GM12891 (cell line): ENCODE results near the gene HOXA11.

Experiments
- DNase-seq: peaks from one replicate; pipeline ENCODE4 v3.0.0; 2011; ENCODE audit warnings: low spot score; ENCODE audit not compliant: insufficient read length
- FAIRE-seq: peaks from 2 replicates; lab custom pipeline; 2011; peaks lifted over from hg19 to GRCh38; lab: Jason Lieb, UNC
- PAX5 ChIP-seq: IDR thresholded peaks from 2 replicates; pipeline ENCODE4 v1.6.1; 2011; ENCODE audit warnings: low read length, moderate library complexity, mild to moderate bottlenecking; ENCODE audit not compliant: insufficient read depth, severe bottlenecking
- POLR2A ChIP-seq: IDR thresholded peaks from 2 replicates; pipeline ENCODE4 v1.6.1; 2011; ENCODE audit warnings: low read depth, low read length, control low read depth
- POLR2AphosphoS5 ChIP-seq: IDR thresholded peaks from 2 replicates; pipeline ENCODE4 v1.6.1; 2011; ENCODE audit warnings: low read depth, low read length, control low read depth
- POU2F2 ChIP-seq: IDR thresholded peaks from 2 replicates; pipeline ENCODE4 v1.6.1; 2011; ENCODE audit warnings: low read depth, mild to moderate bottlenecking, control low read depth, low read length, moderate library complexity
- SPI1 ChIP-seq: IDR thresholded peaks from 2 replicates; pipeline ENCODE4 v1.6.1; 2011; ENCODE audit warnings: low read depth, low read length, control low read depth
- TAF1 ChIP-seq: IDR thresholded peaks from 2 replicates; pipeline ENCODE4 v1.6.1; 2011; ENCODE audit warnings: low read depth, low read length, control low read depth

Gene HOXA11

DNA sequence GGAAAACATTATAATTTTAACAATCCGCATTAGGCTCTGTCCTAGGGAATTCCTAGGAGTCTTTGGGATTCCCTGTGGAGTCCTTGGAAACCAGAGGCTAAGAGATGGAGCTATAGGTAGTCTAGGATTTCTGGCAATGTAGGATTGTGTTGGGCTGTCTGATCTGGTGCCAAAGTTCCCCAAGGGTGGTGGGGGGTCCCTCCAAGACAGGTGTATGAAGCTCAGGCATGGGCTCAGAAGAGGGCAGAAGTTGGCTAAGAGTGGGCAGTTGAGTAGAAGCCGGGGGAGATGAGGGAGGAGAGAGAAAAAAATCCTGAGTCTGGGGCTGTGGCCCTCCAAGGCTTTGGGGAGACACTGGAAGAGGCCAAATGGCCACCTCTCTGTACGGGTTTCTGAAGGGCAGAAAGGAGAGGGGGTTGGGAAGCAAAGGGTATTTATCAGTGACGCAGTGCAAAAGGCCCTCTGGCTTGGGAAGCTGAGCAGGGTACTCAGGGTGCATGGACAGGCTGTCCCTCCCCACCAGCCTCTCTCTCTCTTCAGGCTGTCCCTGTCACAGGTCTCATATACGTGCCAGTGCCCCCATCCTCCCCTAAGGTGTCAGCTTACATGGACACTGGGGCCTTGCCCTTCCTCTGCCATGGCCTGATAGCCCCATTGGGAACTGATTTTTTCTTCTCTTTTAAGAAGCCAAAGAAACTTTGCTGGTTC is 38.4 kb downstream of the HOXA11 start:
- FAIRE-seq (no peak), DNase-seq (no peak)
- no peak for TF ChIP-seq TAF1
- no peak for TF ChIP-seq POU2F2
- no peak for TF ChIP-seq SPI1
- TF ChIP-seq POLR2AphosphoS5 = no peak
- no peak for TF ChIP-seq PAX5

DNA sequence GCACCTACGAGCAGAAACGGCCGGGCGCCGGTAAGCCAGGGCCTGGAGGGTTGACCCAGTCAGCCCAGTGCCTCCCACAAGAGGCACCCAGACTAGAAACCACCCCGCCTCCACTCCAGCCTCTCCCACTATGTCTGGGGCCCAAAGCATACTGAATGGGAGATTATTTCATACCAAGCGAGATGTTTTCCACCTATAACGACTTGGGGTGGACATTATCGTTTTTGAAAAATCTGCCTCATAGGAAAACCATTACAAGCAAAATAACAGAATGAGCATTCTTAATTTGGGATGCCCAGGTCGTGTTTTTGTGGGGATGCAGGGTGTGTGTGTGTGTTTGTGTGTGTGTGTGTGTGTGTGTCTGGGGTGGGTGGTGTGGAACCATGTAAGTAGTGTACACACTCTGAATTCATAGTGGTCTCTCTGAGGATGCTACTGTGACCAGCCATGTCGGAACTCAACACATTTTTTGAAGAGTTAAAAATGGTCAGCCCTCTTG is 39.1 kb downstream of the HOXA11 start:
- FAIRE-seq = no peak
- no peak for DNase-seq
- TF ChIP-seq POLR2AphosphoS5 = no peak
- no peak for TF ChIP-seq POLR2A
- no peak for TF ChIP-seq SPI1
- TF ChIP-seq POU2F2 = no peak
- no peak for TF ChIP-seq PAX5
- no peak for TF ChIP-seq TAF1

DNA sequence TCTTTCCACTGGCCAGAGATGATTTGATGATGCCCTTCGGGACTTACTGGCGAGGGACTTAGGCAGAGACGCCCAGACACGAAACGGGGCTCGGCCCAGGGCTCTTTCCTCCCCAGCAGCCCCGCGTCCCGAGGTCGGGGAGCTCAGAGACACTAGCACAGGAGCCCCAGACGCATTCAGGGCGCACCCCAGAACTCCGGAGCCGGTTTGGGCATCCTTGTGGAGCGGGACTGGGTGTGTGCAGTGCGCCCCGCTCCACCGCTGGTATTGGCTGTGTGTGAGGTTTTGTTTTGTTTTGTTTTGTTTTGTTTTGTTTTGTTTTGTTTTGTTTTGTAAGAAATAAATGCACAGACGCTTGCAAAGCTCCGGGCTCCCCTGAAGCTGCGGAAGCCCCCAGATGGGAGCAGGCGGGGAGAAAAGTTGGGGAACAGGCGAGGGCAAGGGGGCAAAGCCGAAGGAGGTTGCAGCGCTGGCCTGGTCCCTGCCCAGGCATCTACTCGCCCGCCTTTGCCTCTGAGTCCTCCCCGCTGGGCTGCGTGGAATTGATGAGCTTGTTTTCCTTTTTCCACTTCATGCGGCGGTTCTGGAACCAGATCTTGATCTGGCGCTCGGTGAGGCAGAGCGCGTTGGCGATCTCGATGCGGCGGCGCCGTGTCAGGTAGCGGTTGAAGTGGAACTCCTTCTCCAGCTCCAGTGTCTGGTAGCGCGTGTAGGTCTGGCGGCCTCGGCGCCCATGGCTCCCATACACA is 39.7 kb downstream of the HOXA11 start:
- no peak for TF ChIP-seq POU2F2
- no peak for FAIRE-seq
- DNase-seq = no peak

DNA sequence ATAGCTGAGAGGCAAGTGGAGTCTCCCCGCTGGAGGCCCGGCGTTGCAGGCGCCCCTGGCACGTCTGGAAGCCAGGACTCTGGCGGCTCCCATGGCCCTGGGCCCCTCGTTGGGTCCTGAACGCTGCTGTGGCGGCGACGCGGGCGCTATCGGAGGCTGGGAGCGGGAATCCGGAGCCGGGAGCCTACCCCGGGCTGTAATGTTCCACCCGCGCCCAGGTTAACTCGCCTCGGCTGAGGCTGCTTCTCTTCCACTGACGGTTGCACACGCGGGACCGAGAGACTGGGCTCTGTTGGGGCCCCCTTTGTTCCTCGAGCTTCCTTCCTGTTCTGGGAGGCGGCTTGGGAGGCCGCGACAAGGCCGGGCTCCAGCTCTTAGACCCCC is 40.3 kb downstream of the HOXA11 start:
- FAIRE-seq = no peak
- no peak for DNase-seq
- TF ChIP-seq POLR2AphosphoS5 (no peak), SPI1 (no peak), POU2F2 (no peak), PAX5 (no peak), TAF1 (no peak), POLR2A (no peak)

DNA sequence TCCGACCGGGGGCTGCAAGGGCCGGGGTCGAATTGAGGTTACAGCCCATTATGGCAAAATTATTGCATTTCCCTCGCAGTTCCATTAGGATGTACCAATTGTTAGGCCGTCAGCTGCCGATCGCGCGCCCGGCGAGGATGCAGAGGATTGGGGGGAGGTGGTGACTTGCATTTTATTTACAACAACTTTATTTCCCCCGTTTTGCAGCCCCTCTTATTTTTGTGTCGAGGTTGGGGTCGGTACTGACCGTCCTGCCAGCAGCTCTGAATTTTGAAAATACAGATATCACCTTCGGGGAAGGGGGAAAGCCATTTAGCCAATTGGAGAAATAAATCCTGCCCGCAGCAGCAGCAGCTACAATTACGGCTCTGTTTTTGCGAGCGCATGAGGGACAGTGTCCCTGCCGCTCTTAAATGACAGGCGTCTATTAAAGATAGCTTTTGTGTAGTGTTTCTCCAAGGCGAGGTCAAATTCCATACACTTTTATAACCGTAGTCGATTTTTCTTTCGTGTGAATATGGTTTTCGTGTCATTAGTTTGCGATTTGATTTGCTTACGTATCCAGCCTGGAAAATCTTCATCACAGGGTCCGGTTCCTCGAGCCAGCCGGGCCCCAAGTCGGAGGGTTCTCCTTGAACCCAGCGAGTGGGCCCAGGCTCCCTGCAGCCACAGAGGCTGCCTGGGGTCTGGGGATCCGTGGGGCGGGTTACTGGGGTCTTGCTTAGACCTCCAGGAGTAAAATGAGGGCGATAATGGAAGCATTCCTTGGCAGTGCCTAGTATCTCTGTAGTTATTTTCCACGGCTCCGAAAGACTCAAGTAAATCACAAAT is 40.9 kb downstream of the HOXA11 start:
- DNase-seq (no peak), FAIRE-seq (no peak)
- TF ChIP-seq SPI1 = no peak
- no peak for TF ChIP-seq POLR2A
- no peak for TF ChIP-seq PAX5
- TF ChIP-seq TAF1 = no peak
- TF ChIP-seq POU2F2 = no peak
- no peak for TF ChIP-seq POLR2AphosphoS5

DNA sequence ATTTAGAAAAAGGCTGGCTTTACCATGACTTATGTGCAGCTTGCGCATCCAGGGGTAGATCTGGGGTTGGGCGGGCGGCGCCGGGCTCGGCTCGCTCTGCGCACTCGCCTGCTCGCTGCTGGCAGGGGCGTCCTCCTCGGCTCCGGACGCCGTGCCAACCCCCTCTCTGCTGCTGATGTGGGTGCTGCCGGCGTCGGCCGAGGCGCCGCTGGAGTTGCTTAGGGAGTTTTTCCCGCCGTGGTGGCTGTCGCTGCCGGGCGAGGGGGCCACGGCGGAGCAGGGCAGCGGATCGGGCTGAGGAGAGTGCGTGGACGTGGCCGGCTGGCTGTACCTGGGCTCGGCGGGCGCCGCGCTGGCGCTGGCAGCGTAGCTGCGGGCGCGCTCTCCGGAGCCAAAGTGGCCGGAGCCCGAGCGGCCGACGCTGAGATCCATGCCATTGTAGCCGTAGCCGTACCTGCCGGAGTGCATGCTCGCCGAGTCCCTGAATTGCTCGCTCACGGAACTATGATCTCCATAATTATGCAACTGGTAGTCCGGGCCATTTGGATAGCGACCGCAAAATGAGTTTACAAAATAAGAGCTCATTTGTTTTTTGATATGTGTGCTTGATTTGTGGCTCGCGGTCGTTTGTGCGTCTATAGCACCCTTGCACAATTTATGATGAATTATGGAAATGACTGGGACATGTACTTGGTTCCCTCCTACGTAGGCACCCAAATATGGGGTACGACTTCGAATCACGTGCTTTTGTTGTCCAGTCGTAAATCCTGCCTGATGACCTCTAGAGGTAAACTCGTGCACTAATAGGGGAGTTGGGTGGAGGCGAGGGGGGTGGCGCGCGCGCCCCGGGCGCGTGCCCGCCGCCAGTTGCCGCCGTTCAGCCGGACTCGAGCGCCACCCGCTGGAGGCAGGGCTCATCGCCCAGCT is 41.7 kb downstream of the HOXA11 start, which contains the start of gene HOXA5:
Gene HOXA5, minus strand, starts transcription at position 659 of the 927 bp plus-strand sequence. Its CDS starts 74 bp downstream, at position 585.
- DNase-seq (no peak), FAIRE-seq (no peak)
- no peak for TF ChIP-seq PAX5
- no peak for TF ChIP-seq POLR2AphosphoS5
- no peak for TF ChIP-seq TAF1
- no peak for TF ChIP-seq POLR2A
- no peak for TF ChIP-seq POU2F2
- TF ChIP-seq SPI1 = no peak

DNA sequence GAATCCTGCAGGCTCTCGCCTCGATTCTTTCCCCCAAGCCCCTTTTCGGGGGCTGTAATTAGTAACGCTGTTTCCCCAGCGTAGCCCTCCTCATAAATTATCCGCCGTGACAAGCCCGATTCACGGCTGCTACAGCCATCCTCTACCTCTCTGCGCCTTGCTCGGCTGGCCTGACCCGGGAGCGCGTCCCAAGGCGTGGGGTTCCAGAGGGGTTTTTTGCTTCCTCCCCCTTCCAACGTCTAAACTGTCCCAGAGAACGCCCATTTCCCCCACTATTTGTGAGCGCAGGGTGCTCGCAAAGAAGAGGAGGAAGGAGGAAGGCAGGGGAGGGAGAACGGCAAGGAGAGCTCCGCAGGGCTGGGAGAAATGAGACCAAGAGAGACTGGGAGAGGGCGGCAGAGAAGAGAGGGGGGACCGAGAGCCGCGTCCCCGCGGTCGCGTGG is 42.4 kb downstream of the HOXA11 start:
- DNase-seq (no peak), FAIRE-seq (no peak)
- TF ChIP-seq PAX5 (no peak), POLR2A (no peak), POU2F2 (no peak), POLR2AphosphoS5 (no peak), TAF1 (no peak), SPI1 (no peak)

DNA sequence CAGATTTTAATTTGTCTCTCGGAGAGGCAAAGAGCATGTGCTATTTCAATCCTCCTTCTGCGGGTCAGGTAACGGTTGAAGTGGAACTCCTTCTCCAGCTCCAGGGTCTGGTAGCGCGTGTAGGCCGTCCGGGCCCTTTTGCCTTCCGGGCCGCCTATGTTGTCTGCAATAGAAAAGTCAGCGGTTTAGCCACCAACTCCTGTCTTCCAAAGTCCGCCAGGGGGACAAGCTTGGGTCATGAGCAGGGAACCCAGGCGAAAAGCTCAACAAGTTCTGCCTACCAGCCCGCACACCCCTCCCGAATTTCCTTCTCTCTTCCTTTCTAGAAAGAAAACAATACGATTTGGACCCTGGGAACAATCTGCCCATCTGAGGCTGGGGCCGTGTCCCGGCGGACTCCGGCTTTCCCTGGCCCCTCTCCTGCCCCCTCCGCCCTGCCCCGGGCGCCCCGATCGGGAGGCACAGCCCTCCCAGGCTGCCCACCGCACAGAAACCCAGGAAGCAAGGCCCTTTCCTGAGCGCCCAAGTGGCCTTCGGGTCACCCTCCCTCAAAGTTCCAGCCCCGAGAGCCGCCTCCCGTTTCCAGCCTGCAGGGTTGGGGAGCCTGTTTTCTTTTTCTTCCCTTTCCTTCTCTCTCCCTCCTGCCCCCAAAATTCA is 43.0 kb downstream of the HOXA11 start:
- no peak for DNase-seq
- FAIRE-seq = no peak
- TF ChIP-seq POU2F2 (no peak), POLR2A (no peak), SPI1 (no peak), TAF1 (no peak), POLR2AphosphoS5 (no peak), PAX5 (no peak)
